ENCODE measurements around the gene HNRNPF.
"Not testable (repeated sequence)": the region's sequence is repeated elsewhere in the genome, so short reads cannot be mapped to it uniquely, and the experiment has no call there.

The HNRNPF gene

GRCh38 chr10:43396928-43397624, 11.9 kb downstream of the HNRNPF start:
- DNase-seq (ENCODE audit: low spot score): no peak

- no peak for DNase-seq (ENCODE audit: low spot score)
Measured at GRCh38 chr10:43396061-43396927, 12.7 kb downstream of the HNRNPF start.

- DNase-seq (ENCODE audit: low spot score): no peak
Measured at GRCh38 chr10:43395571-43396060, 13.4 kb downstream of the HNRNPF start.

- DNase-seq (ENCODE audit: low spot score): no peak
Measured at GRCh38 chr10:43394868-43395267, 14.1 kb downstream of the HNRNPF start.

GRCh38 chr10:43393606-43394360, 15.2 kb downstream of the HNRNPF start:
- no peak for DNase-seq (ENCODE audit: low spot score)

GRCh38 chr10:43393186-43393585, 15.8 kb downstream of the HNRNPF start:
- not testable (repeated sequence) for DNase-seq (ENCODE audit: low spot score)

GRCh38 chr10:43392748-43393147, 16.2 kb downstream of the HNRNPF start:
- no peak for DNase-seq (ENCODE audit: low spot score)

GRCh38 chr10:43391496-43391895, 17.5 kb downstream of the HNRNPF start:
- no peak for DNase-seq (ENCODE audit: low spot score)

GRCh38 chr10:43390759-43391158, 18.2 kb downstream of the HNRNPF start:
- no peak for DNase-seq (ENCODE audit: low spot score)

- no peak for DNase-seq (ENCODE audit: low spot score)
Measured at GRCh38 chr10:43390333-43390732, 18.7 kb downstream of the HNRNPF start.

- no peak for DNase-seq (ENCODE audit: low spot score)
Measured at GRCh38 chr10:43389867-43390266, 19.1 kb downstream of the HNRNPF start.

GRCh38 chr10:43387678-43388032, 21.3 kb downstream of the HNRNPF start:
- DNase-seq (ENCODE audit: low spot score): no peak

GRCh38 chr10:43386981-43387677, 21.9 kb downstream of the HNRNPF start:
- DNase-seq (ENCODE audit: low spot score): no peak

- DNase-seq (ENCODE audit: low spot score): no peak
Measured at GRCh38 chr10:43386549-43386948, 22.4 kb downstream of the HNRNPF start.

GRCh38 chr10:43385412-43386004, 23.5 kb downstream of the HNRNPF start:
- no peak for DNase-seq (ENCODE audit: low spot score)

- DNase-seq (ENCODE audit: low spot score): no peak
Measured at GRCh38 chr10:43384252-43385221, 24.4 kb downstream of the HNRNPF start.

GRCh38 chr10:43383204-43383971, 25.6 kb downstream of the HNRNPF start:
- no peak for DNase-seq (ENCODE audit: low spot score)

- DNase-seq (ENCODE audit: low spot score): no peak
Measured at GRCh38 chr10:43380610-43381222, 28.3 kb downstream of the HNRNPF start.
